ENCODE results near the gene STAT6. TPM values are rescaled to one million over a fixed set of nuclear protein-coding genes. Genes with fewer than 3 reads are reported as not detected.
A peak's percentile ranks its signal among the peaks of the same experiment; 100 is the strongest.

Gene STAT6
- total RNA-seq, 6 donors from 2014 or later, result 123 to 605 (median 251) TPM

- TF ChIP-seq, protein P1, sequence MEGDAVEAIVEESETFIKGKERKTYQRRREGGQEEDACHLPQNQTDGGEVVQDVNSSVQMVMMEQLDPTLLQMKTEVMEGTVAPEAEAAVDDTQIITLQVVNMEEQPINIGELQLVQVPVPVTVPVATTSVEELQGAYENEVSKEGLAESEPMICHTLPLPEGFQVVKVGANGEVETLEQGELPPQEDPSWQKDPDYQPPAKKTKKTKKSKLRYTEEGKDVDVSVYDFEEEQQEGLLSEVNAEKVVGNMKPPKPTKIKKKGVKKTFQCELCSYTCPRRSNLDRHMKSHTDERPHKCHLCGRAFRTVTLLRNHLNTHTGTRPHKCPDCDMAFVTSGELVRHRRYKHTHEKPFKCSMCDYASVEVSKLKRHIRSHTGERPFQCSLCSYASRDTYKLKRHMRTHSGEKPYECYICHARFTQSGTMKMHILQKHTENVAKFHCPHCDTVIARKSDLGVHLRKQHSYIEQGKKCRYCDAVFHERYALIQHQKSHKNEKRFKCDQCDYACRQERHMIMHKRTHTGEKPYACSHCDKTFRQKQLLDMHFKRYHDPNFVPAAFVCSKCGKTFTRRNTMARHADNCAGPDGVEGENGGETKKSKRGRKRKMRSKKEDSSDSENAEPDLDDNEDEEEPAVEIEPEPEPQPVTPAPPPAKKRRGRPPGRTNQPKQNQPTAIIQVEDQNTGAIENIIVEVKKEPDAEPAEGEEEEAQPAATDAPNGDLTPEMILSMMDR (IDR thresholded peaks at IDR 0.05), result peak in 2 of 6 experiments; percentile 11 to 13
- TF ChIP-seq EP300 (IDR thresholded peaks at IDR 0.05) (peak in 1 of 4 donors; percentile 16), POLR2A (IDR thresholded peaks at IDR 0.05) (peak in 1 of 4 donors; percentile 20), POLR2AphosphoS5 (IDR thresholded peaks at IDR 0.05) (peak; percentile 42 to 63)
- DNase-seq (peak; percentile 93), ATAC-seq (ENCODE audit: low FRiP score in 2 of 2) (peak; percentile 76 to 88)
- H3K9me3 ChIP-seq, result no peaks in the 10 kb centered on the region
- H3K27ac ChIP-seq, result peak overlapping the region; percentile 97 to 100 (median 99)
- no peaks in the 10 kb centered on the region for H3K27me3 ChIP-seq
- H3K36me3 ChIP-seq, result peaks cover 10 to 18% (median 18%) of the 10 kb centered on the region in 4 donors
- WGBS, 2 donors, result 0 to 1% methylated on average over 7 to 37 of the region's 37 CpGs
- peak overlapping the region; percentile 65 to 78 (median 73) for H3K4me3 ChIP-seq
- H3K4me1 ChIP-seq, result peaks cover 33 to 55% (median 41%) of the 10 kb centered on the region in 4 donors
These were observed 23.3 kb downstream of the STAT6 start for GRCh38 chr12:57087691-57088353.

- H3K27ac ChIP-seq, result peak overlapping the region; percentile 97 to 100 (median 99)
- DNase-seq, result peak; percentile 94 to 97
- H3K4me1 ChIP-seq, result peaks cover 30 to 48% (median 36%) of the 10 kb centered on the region in 4 donors
- 0 to 1% methylated on average over 17 to 31 of the region's 52 CpGs for WGBS, 2 donors
- ATAC-seq (ENCODE audit: low FRiP score in 2 of 2), result peak; percentile 82 to 88
- no peaks in the 10 kb centered on the region for H3K27me3 ChIP-seq
- H3K36me3 ChIP-seq, result peaks cover 4 to 12% (median 11%) of the 10 kb centered on the region in 4 donors
- TF ChIP-seq POLR2AphosphoS5 (IDR thresholded peaks at IDR 0.05) (peak; percentile 72 to 89), EP300 (IDR thresholded peaks at IDR 0.05) (peak in 1 of 4 donors; percentile 1), POLR2A (IDR thresholded peaks at IDR 0.05) (peak in 2 of 4 donors; percentile 46 to 79)
- TF ChIP-seq, protein P1 (IDR thresholded peaks at IDR 0.05), result no peak
- H3K9me3 ChIP-seq, result no peaks in the 10 kb centered on the region
- peak overlapping the region; percentile 65 to 78 (median 73) for H3K4me3 ChIP-seq
These were observed 24.0 kb downstream of the STAT6 start for GRCh38 chr12:57087010-57087690.

- DNase-seq (peak; percentile 69 to 90), ATAC-seq (ENCODE audit: low FRiP score in 2 of 2) (peak in 1 of 2 donors; percentile 28)
- Histone ChIP-seq H3K27ac (peak overlapping the region; percentile 97 to 100 (median 99)), H3K27me3 (no peaks in the 10 kb centered on the region), H3K36me3 (peaks cover 1 to 6% (median 5%) of the 10 kb centered on the region in 4 donors), H3K4me3 (peak overlapping the region; percentile 40 to 78 (median 71)), H3K9me3 (no peaks in the 10 kb centered on the region), H3K4me1 (peaks cover 25 to 42% (median 31%) of the 10 kb centered on the region in 4 donors)
- WGBS, 2 donors, result 0% methylated on average over 14 of the region's 14 CpGs
- no peak for TF ChIP-seq POLR2A (IDR thresholded peaks at IDR 0.05)
- TF ChIP-seq POLR2AphosphoS5 (IDR thresholded peaks at IDR 0.05), result peak in 1 of 2 donors; percentile 2
These were observed 24.6 kb downstream of the STAT6 start for GRCh38 chr12:57086493-57087009.

DNA sequence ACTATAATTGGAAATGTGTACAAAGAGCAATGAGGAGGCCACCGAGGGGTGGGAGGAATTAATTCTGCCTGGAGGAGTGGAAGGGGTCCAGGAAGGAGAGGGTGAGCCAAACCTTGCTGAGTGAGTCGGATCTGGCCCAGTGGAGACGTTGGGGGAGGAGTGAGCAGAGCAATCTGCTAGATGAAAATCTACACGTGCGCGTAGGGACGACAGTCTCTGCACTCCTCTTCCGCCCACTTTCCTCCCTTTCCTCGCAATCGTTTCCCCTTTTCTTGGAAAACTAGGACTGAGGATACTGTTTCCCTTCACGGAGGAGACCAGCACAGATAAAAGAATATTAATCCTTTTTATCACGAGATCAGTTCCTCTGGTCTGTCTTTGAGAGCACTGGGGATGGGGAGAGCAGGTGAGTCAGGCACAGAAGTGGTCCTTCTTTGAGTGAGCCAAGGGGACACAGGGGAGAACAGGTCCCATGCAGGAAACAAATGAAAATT, 25.1 kb downstream of the STAT6 start:
- Histone ChIP-seq H3K9me3 (no peaks in the 10 kb centered on the region), H3K27me3 (no peaks in the 10 kb centered on the region), H3K4me1 (peaks cover 20 to 37% (median 26%) of the 10 kb centered on the region in 4 donors), H3K36me3 (peaks cover 0 to under 1% (median 0%) of the 10 kb centered on the region in 4 donors), H3K4me3 (peak overlapping the region in 3 of 4 donors; percentile 65 to 78 (median 77)), H3K27ac (peak overlapping the region; percentile 97 to 100 (median 99))
- DNase-seq (peak in 1 of 2 donors; percentile 45), ATAC-seq (ENCODE audit: low FRiP score in 2 of 2) (no peak)
- TF ChIP-seq POLR2AphosphoS5 (IDR thresholded peaks at IDR 0.05) (peak; percentile 24 to 30), POLR2A (IDR thresholded peaks at IDR 0.05) (no peak)
- TF ChIP-seq, protein P1 (IDR thresholded peaks at IDR 0.05), result no peak
- 9 to 11% methylated on average over 12 of the region's 12 CpGs for WGBS, 2 donors

GRCh38 chr12:57080855-57081254, 30.3 kb downstream of the STAT6 start:
- no peak for ATAC-seq (ENCODE audit: low FRiP score in 2 of 2)
- H3K9me3 ChIP-seq, result no peaks in the 10 kb centered on the region
- no peaks in the 10 kb centered on the region for H3K27me3 ChIP-seq
- peaks cover 16 to 24% (median 19%) of the 10 kb centered on the region in 4 donors for H3K4me1 ChIP-seq
- no peak for TF ChIP-seq POLR2A (IDR thresholded peaks at IDR 0.05)
- TF ChIP-seq POLR2AphosphoS5 (IDR thresholded peaks at IDR 0.05), result no peak
- TF ChIP-seq, protein P1 (IDR thresholded peaks at IDR 0.05), result no peak
- no peak for TF ChIP-seq EP300 (IDR thresholded peaks at IDR 0.05)
- H3K27ac ChIP-seq, result no peak overlapping the region
- no peak for DNase-seq
- WGBS, 2 donors, result 76 to 100% methylated on average over 1 of the region's 1 CpG
- H3K4me3 ChIP-seq, result no peak overlapping the region
- no peaks in the 10 kb centered on the region for H3K36me3 ChIP-seq
